ENCODE measurements around the gene ANKRD44.

ANKRD44 gene

GRCh38 chr2:196952936-196953335 lies 357.6 kb downstream of the ANKRD44 start:
- Histone ChIP-seq H3K27me3 (ENCODE audit: insufficient read depth, low read length) (no peaks in the 10 kb centered on the region), H3K4me2 (ENCODE audit: low read length) (no peak overlapping the region), H3K9me3 (ENCODE audit: low read length) (no peaks in the 10 kb centered on the region)

GRCh38 chr2:196951973-196952372 lies 358.6 kb downstream of the ANKRD44 start:
- no peaks in the 10 kb centered on the region; the same call in 1 of the 2 replicates for H3F3A ChIP-seq (ENCODE audit: insufficient read depth, low read length)
- no peaks in the 10 kb centered on the region for H3K9me3 ChIP-seq (ENCODE audit: low read length)
- no peaks in the 10 kb centered on the region for H3K4me1 ChIP-seq (ENCODE audit: insufficient read depth, low read length, severe bottlenecking)
- H3K4me2 ChIP-seq (ENCODE audit: low read length): no peak overlapping the region
- no peak overlapping the region for H3K27ac ChIP-seq (ENCODE audit: low read depth, low read length, poor library complexity, severe bottlenecking)
- H3K9me2 ChIP-seq (ENCODE audit: low read depth, low read length): no peaks in the 10 kb centered on the region
- no peaks in the 10 kb centered on the region for H3K79me2 ChIP-seq (ENCODE audit: insufficient read depth, low read length)
- H4K20me1 ChIP-seq (ENCODE audit: insufficient read depth, low read length): no peaks in the 10 kb centered on the region
- H2AFZ ChIP-seq (ENCODE audit: low read length): no peak overlapping the region
- no peaks in the 10 kb centered on the region for H3K27me3 ChIP-seq (ENCODE audit: insufficient read depth, low read length)
- no peak for TF ChIP-seq CTCF (IDR thresholded peaks at IDR 0.05; ENCODE audit: low read length)
- TF ChIP-seq EZH2 (IDR thresholded peaks at IDR 0.05; ENCODE audit: borderline replicate concordance, low read length): no peak
- no peak overlapping the region for H3K4me3 ChIP-seq (ENCODE audit: low read depth, low read length, poor library complexity, severe bottlenecking)
- no peak overlapping the region for H3K9ac ChIP-seq (ENCODE audit: low read length)
- no peaks in the 10 kb centered on the region for H3K36me3 ChIP-seq (ENCODE audit: insufficient read depth, low read length)

More at GRCh38 chr2:196952936-196953335, 357.6 kb downstream of the ANKRD44 start:
- Histone ChIP-seq H3K27ac (ENCODE audit: low read depth, low read length, poor library complexity, severe bottlenecking) (no peak overlapping the region), H3K4me1 (ENCODE audit: insufficient read depth, low read length, severe bottlenecking) (no peaks in the 10 kb centered on the region), H3K9me2 (ENCODE audit: low read depth, low read length) (no peaks in the 10 kb centered on the region), H3K36me3 (ENCODE audit: insufficient read depth, low read length) (no peaks in the 10 kb centered on the region), H3K79me2 (ENCODE audit: insufficient read depth, low read length) (no peaks in the 10 kb centered on the region), H2AFZ (ENCODE audit: low read length) (no peak overlapping the region), H3K4me3 (ENCODE audit: low read depth, low read length, poor library complexity, severe bottlenecking) (no peak overlapping the region), H3K9ac (ENCODE audit: low read length) (no peak overlapping the region), H3F3A (ENCODE audit: insufficient read depth, low read length) (no peaks in the 10 kb centered on the region; the same call in 1 of the 2 replicates), H4K20me1 (ENCODE audit: insufficient read depth, low read length) (no peaks in the 10 kb centered on the region)
- TF ChIP-seq CTCF (IDR thresholded peaks at IDR 0.05; ENCODE audit: low read length): no peak
- no peak for TF ChIP-seq EZH2 (IDR thresholded peaks at IDR 0.05; ENCODE audit: borderline replicate concordance, low read length)

- no peak overlapping the region for H2AFZ ChIP-seq (ENCODE audit: low read length)
- no peaks in the 10 kb centered on the region for H4K20me1 ChIP-seq (ENCODE audit: insufficient read depth, low read length)
- no peaks in the 10 kb centered on the region for H3K27me3 ChIP-seq (ENCODE audit: insufficient read depth, low read length)
- no peaks in the 10 kb centered on the region; the same call in 1 of the 2 replicates for H3F3A ChIP-seq (ENCODE audit: insufficient read depth, low read length)
- no peaks in the 10 kb centered on the region for H3K79me2 ChIP-seq (ENCODE audit: insufficient read depth, low read length)
- no peaks in the 10 kb centered on the region for H3K36me3 ChIP-seq (ENCODE audit: insufficient read depth, low read length)
- no peaks in the 10 kb centered on the region for H3K9me2 ChIP-seq (ENCODE audit: low read depth, low read length)
- no peak overlapping the region for H3K4me2 ChIP-seq (ENCODE audit: low read length)
- TF ChIP-seq CTCF (IDR thresholded peaks at IDR 0.05; ENCODE audit: low read length) (no peak), EZH2 (IDR thresholded peaks at IDR 0.05; ENCODE audit: borderline replicate concordance, low read length) (no peak)
- no peak overlapping the region for H3K4me3 ChIP-seq (ENCODE audit: low read depth, low read length, poor library complexity, severe bottlenecking)
- no peak overlapping the region for H3K9ac ChIP-seq (ENCODE audit: low read length)
- H3K27ac ChIP-seq (ENCODE audit: low read depth, low read length, poor library complexity, severe bottlenecking): no peak overlapping the region
- H3K9me3 ChIP-seq (ENCODE audit: low read length): no peaks in the 10 kb centered on the region
- no peaks in the 10 kb centered on the region for H3K4me1 ChIP-seq (ENCODE audit: insufficient read depth, low read length, severe bottlenecking)
Observed at GRCh38 chr2:196949116-196949515, 361.5 kb downstream of the ANKRD44 start.
